Body of pancreas (tissue), 4 donors: Measurements from ENCODE around the gene PDE10A.

Experiments
- POLR2A ChIP-seq, 3 donors: fragments of 450-650 bp; IDR thresholded peaks; one replicate each; pipeline ENCODE4 v1.6.1; 2016; ENCODE audit warnings: antibody characterized with exemption in 3 of 3, mild to moderate bottlenecking in 2 of 3
- TF ChIP-seq, protein P1 (sequence below), 7 experiments: fragments of 450-650 bp in 4 of 7; fragments of 200-600 bp in 3 of 7; sonication (generic) in 3 of 7; IDR thresholded peaks; one replicate each; pipeline ENCODE4 v1.5.1; 2016 to 2019; ENCODE audit warnings: antibody characterized with exemption in 7 of 7

DNA sequence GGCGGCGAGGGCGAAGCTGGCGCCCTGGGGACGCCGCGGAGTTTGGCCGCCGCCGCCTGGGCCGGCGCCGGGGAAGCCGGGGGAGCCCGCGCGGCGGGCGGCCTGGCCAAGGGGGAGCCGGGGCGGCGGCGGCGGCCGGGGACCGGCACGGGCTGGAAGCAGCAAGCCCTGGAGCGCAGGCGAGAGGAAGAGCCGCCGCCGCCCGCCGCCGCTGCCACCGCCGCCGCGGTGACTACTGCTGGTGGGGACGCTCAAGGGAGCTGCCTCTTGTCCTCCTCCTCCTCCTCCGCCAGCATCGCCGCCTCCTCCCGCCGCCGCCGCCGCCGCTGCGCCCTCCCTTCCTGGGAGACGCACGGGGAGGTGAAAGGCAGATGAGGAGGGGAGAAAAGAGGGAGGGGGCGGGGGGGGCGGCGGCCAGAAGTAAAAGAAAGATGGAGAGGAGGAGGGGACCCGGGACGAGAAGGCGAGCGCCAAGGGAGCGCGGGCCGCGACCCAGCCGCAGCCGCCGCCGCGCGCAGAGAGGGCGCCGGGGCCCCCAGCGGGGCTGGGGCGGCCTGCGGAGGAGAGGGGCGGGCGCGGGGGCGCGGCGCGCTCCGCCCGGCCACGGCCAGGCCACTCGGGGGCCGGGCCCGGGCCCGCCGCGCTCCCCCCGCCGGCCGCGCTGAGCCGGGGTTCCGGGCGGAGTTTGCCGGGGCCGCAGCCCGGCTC lies 846 bp downstream of the PDE10A start:
- TF ChIP-seq POLR2A (IDR thresholded peaks at IDR 0.05) = no peak
- TF ChIP-seq, protein P1, sequence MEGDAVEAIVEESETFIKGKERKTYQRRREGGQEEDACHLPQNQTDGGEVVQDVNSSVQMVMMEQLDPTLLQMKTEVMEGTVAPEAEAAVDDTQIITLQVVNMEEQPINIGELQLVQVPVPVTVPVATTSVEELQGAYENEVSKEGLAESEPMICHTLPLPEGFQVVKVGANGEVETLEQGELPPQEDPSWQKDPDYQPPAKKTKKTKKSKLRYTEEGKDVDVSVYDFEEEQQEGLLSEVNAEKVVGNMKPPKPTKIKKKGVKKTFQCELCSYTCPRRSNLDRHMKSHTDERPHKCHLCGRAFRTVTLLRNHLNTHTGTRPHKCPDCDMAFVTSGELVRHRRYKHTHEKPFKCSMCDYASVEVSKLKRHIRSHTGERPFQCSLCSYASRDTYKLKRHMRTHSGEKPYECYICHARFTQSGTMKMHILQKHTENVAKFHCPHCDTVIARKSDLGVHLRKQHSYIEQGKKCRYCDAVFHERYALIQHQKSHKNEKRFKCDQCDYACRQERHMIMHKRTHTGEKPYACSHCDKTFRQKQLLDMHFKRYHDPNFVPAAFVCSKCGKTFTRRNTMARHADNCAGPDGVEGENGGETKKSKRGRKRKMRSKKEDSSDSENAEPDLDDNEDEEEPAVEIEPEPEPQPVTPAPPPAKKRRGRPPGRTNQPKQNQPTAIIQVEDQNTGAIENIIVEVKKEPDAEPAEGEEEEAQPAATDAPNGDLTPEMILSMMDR (IDR thresholded peaks at IDR 0.05) = no peak
